Vagina (tissue), 2 donors: Measurements from ENCODE around the gene RASD1.

Experiments
- CTCF ChIP-seq, 3 experiments: fragments of 450-650 bp in 2 of 3; fragments of 200-600 bp in 1 of 3; sonication (generic) in 1 of 3; IDR thresholded peaks; one replicate each; pipeline ENCODE4 v1.5.1; 2017 to 2019; ENCODE audit warnings: antibody characterized with exemption in 3 of 3, mild to moderate bottlenecking in 2 of 3, moderate library complexity in 2 of 3
- POLR2A ChIP-seq, 2 donors: fragments of 450-650 bp; IDR thresholded peaks; one replicate each; pipeline ENCODE4 v1.6.1; 2017; ENCODE audit warnings: antibody characterized with exemption in 2 of 2, mild to moderate bottlenecking in 2 of 2, moderate library complexity in 2 of 2

GRCh38 chr17:17541640-17542001 lies 45.4 kb upstream of the RASD1 start:
- TF ChIP-seq POLR2A (IDR thresholded peaks at IDR 0.05): no peak
- TF ChIP-seq CTCF (IDR thresholded peaks at IDR 0.05): no peak
